ENCODE measurements around the gene GRAMD2B.

DNA sequence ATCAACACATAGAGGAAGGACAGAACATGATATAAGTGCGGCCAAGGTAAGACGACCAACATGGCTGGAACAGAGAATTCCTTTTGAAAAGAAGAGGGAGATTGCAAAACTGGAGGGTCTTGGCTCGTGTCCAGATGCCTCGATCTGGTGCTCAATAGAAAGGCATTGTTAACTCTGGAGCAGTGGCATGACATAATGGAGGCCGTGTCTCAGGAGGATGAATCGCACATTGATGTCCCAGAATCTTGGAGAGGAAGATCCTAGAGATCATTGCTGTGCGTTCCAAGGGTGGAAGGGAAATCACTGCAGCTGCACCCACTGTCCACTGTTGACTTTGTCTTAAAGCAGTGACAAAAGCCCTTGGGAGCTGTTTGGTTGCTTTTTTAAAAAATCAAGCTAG, 30.9 kb downstream of the GRAMD2B start:
- TF ChIP-seq, protein P1, sequence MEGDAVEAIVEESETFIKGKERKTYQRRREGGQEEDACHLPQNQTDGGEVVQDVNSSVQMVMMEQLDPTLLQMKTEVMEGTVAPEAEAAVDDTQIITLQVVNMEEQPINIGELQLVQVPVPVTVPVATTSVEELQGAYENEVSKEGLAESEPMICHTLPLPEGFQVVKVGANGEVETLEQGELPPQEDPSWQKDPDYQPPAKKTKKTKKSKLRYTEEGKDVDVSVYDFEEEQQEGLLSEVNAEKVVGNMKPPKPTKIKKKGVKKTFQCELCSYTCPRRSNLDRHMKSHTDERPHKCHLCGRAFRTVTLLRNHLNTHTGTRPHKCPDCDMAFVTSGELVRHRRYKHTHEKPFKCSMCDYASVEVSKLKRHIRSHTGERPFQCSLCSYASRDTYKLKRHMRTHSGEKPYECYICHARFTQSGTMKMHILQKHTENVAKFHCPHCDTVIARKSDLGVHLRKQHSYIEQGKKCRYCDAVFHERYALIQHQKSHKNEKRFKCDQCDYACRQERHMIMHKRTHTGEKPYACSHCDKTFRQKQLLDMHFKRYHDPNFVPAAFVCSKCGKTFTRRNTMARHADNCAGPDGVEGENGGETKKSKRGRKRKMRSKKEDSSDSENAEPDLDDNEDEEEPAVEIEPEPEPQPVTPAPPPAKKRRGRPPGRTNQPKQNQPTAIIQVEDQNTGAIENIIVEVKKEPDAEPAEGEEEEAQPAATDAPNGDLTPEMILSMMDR (conservative IDR thresholded peaks at IDR 0.05 in 1 of 2, IDR thresholded peaks at IDR 0.05 in 1 of 2; ENCODE audit: extremely low read depth in 1 of 2, insufficient read depth in 1 of 2, low read depth in 1 of 2, low read length in 2 of 2) = no peak
- TF ChIP-seq EZH2 (IDR thresholded peaks at IDR 0.05; ENCODE audit: borderline replicate concordance, low read length) = no peak

Data from mammary epithelial cell (primary cell).